Endodermal cell (in vitro differentiated cells): ENCODE measurements around the gene ADAM22. TPM values are rescaled to one million over a fixed set of nuclear protein-coding genes. Genes with fewer than 3 reads are reported as not detected.

Experiments used
- DNase-seq: peaks from one replicate; pipeline ENCODE4 v3.0.0-alpha.2; 2017
- H3K27ac ChIP-seq: 2 replicates; pipeline ENCODE4 v1.5.1; 2013; ENCODE audit warnings: mild to moderate bottlenecking, low read depth, low read length, moderate library complexity
- H3K27me3 ChIP-seq: 2 replicates; pipeline ENCODE4 v1.6.1; 2013; ENCODE audit warnings: mild to moderate bottlenecking, low read length, moderate library complexity; ENCODE audit not compliant: insufficient read depth, control insufficient read depth, poor library complexity, severe bottlenecking
- H3K36me3 ChIP-seq: 2 replicates; pipeline ENCODE4 v1.7.0; 2013; ENCODE audit warnings: mild to moderate bottlenecking, low read length, moderate library complexity; ENCODE audit not compliant: control insufficient read depth, insufficient read depth
- H3K4me1 ChIP-seq: one replicate; pipeline ENCODE4 v1.7.0; 2013; ENCODE audit warnings: low read length; ENCODE audit not compliant: control insufficient read depth, insufficient read depth
- H3K4me3 ChIP-seq: 2 replicates; pipeline ENCODE4 v1.5.1; 2013; ENCODE audit warnings: mild to moderate bottlenecking, low read length, moderate library complexity
- H3K9ac ChIP-seq: 2 replicates; pipeline ENCODE4 v1.6.1; 2013; ENCODE audit warnings: mild to moderate bottlenecking, low read length, moderate library complexity; ENCODE audit not compliant: poor library complexity, severe bottlenecking; ENCODE audit errors: extremely low read depth
- H3K9me3 ChIP-seq: 2 replicates; pipeline ENCODE4 v1.6.1; 2013; ENCODE audit warnings: mild to moderate bottlenecking, low read length, moderate library complexity; ENCODE audit not compliant: control insufficient read depth
- H3K27ac Mint-ChIP-seq: 2 replicates; pipeline ENCODE4 v1.8.0; 2020; ENCODE audit warnings: mixed read lengths
- H3K27me3 Mint-ChIP-seq: 2 replicates; pipeline ENCODE4 v1.8.0; 2021; ENCODE audit warnings: mild to moderate bottlenecking, mixed read lengths; ENCODE audit not compliant: insufficient read depth
- H3K36me3 Mint-ChIP-seq: 2 replicates; pipeline ENCODE4 v1.8.0; 2020; ENCODE audit warnings: low read depth, mixed read lengths
- H3K4me1 Mint-ChIP-seq: 2 replicates; pipeline ENCODE4 v1.8.0; 2020; ENCODE audit warnings: mixed read lengths
- H3K4me3 Mint-ChIP-seq: 2 replicates; pipeline ENCODE4 v1.8.0; 2020; ENCODE audit warnings: mild to moderate bottlenecking, moderate library complexity, mixed read lengths
- H3K9me3 Mint-ChIP-seq: 2 replicates; pipeline ENCODE4 v1.8.0; 2020; ENCODE audit warnings: mild to moderate bottlenecking, mixed read lengths
- WGBS, 2 experiments: methylation state at CpG; one replicate each; pipeline versions ENCODE4 v1.1.5 to v1.1.7; 2013; ENCODE audit warnings: missing lambda C conversion rate in 2 of 2, mixed read lengths in 1 of 2; ENCODE audit not compliant: insufficient coverage in 1 of 2, insufficient read length in 1 of 2; 5-methylcytosine and 5-hydroxymethylcytosine counted together
- total RNA-seq, 2 donors: library from RNA; stranded (reverse); fragmentation: NEBNext Ultra II Directional in 1 of 2; extraction: Animal tissue kit (Norgen Biotek cat#: 25700) in 1 of 2; gene quantifications; 2 replicates in 1 of 2; 3 replicates in 1 of 2; pipeline ENCODE4 v1.2.1, GENCODE V29; 2021
- TF ChIP-seq, protein P1 (sequence below): fragments of 200-600 bp; sonication (generic); conservative IDR thresholded peaks from 2 replicates; pipeline ENCODE4 v1.5.0; 2021; ENCODE audit warnings: antibody characterized with exemption, mild to moderate bottlenecking

Gene ADAM22
- total RNA-seq, 2 donors from 2014 or later: 10.9 to 11.5 TPM

- Mint-ChIP-seq H3K27ac (no peak overlapping the region), H3K9me3 (peaks cover 32% of the 10 kb centered on the region), H3K36me3 (peaks cover 16% of the 10 kb centered on the region), H3K4me1 (peaks cover 19% of the 10 kb centered on the region), H3K4me3 (no peak overlapping the region), H3K27me3 (no peaks in the 10 kb centered on the region)
- TF ChIP-seq, protein P1, sequence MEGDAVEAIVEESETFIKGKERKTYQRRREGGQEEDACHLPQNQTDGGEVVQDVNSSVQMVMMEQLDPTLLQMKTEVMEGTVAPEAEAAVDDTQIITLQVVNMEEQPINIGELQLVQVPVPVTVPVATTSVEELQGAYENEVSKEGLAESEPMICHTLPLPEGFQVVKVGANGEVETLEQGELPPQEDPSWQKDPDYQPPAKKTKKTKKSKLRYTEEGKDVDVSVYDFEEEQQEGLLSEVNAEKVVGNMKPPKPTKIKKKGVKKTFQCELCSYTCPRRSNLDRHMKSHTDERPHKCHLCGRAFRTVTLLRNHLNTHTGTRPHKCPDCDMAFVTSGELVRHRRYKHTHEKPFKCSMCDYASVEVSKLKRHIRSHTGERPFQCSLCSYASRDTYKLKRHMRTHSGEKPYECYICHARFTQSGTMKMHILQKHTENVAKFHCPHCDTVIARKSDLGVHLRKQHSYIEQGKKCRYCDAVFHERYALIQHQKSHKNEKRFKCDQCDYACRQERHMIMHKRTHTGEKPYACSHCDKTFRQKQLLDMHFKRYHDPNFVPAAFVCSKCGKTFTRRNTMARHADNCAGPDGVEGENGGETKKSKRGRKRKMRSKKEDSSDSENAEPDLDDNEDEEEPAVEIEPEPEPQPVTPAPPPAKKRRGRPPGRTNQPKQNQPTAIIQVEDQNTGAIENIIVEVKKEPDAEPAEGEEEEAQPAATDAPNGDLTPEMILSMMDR: no peak
- H3K9me3 ChIP-seq: no peaks in the 10 kb centered on the region
- no peaks in the 10 kb centered on the region for H3K4me1 ChIP-seq
- 84 to 100% methylated on average over 2 of the region's 2 CpGs for WGBS, 2 experiments
- peaks cover 10% of the 10 kb centered on the region for H3K27me3 ChIP-seq
- H3K36me3 ChIP-seq: no peaks in the 10 kb centered on the region
- H3K4me3 ChIP-seq: no peak overlapping the region
- H3K9ac ChIP-seq: no peak overlapping the region
- H3K27ac ChIP-seq: no peak overlapping the region
- no peak for DNase-seq
Measured at GRCh38 chr7:88075216-88075615, 141.2 kb downstream of the ADAM22 start.

DNA sequence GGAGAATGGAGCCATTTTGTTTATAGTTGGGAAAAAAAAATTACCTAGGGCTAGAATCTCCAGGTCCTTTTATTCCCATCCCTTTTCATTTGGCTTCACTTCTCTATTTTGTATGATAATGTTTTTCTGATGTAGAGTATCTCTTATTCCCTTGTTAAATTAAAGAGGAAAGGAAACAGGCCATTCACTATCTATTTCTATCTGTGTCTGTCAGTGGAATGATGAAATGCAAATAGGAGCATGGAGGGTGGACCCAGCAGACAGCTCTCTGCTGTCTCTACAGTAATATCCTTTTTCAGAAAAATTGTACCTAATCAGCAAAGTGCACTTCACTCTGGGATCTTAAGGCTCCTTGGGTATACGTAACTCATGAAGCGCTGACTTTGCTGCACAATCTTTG lies 149.8 kb downstream of the ADAM22 start:
- Mint-ChIP-seq H3K4me3 (no peak overlapping the region), H3K27me3 (no peaks in the 10 kb centered on the region), H3K27ac (no peak overlapping the region), H3K4me1 (no peaks in the 10 kb centered on the region), H3K9me3 (peaks cover 10% of the 10 kb centered on the region), H3K36me3 (peaks cover 2% of the 10 kb centered on the region)
- H3K9me3 ChIP-seq: no peaks in the 10 kb centered on the region
- TF ChIP-seq, protein P1: no peak
- no peak for DNase-seq
- no peaks in the 10 kb centered on the region for H3K27me3 ChIP-seq
- no peak overlapping the region for H3K9ac ChIP-seq
- H3K4me3 ChIP-seq: no peak overlapping the region
- no peaks in the 10 kb centered on the region for H3K4me1 ChIP-seq
- no peaks in the 10 kb centered on the region for H3K36me3 ChIP-seq
- H3K27ac ChIP-seq: no peak overlapping the region
- WGBS, 2 experiments: 70 to 71% methylated on average over 2 of the region's 2 CpGs

- no peaks in the 10 kb centered on the region for H3K9me3 ChIP-seq
- no peak for DNase-seq
- Mint-ChIP-seq H3K27ac (peak overlapping the region; percentile 64), H3K4me1 (peaks cover 7% of the 10 kb centered on the region), H3K27me3 (no peaks in the 10 kb centered on the region), H3K36me3 (no peaks in the 10 kb centered on the region), H3K9me3 (no peaks in the 10 kb centered on the region), H3K4me3 (no peak overlapping the region)
- no peaks in the 10 kb centered on the region for H3K4me1 ChIP-seq
- H3K36me3 ChIP-seq: no peaks in the 10 kb centered on the region
- no peak overlapping the region for H3K9ac ChIP-seq
- H3K4me3 ChIP-seq: no peak overlapping the region
- H3K27ac ChIP-seq: no peak overlapping the region
- H3K27me3 ChIP-seq: no peaks in the 10 kb centered on the region
- whole genome bisulfite sequencing, 2 experiments: 97% methylated on average over 1 of the region's 1 CpG; no CpG with 5 or more reads in 1 of the 2 experiments
- TF ChIP-seq, protein P1: no peak
Measured at GRCh38 chr7:88089561-88089960, 155.5 kb downstream of the ADAM22 start.
